Activated naive CD4-positive, alpha-beta T cell treated with Interleukin-2 at 50 U/mL for 16 hours (primary cell): ENCODE measurements around the gene ATXN2L.
"Not testable (repeated sequence)": the region's sequence is repeated elsewhere in the genome, so short reads cannot be mapped to it uniquely, and the experiment has no call there.

Experiments
- DNase-seq: peaks from one replicate; pipeline ENCODE4 v3.0.0-alpha.2; 2020

ATXN2L gene, protein sequence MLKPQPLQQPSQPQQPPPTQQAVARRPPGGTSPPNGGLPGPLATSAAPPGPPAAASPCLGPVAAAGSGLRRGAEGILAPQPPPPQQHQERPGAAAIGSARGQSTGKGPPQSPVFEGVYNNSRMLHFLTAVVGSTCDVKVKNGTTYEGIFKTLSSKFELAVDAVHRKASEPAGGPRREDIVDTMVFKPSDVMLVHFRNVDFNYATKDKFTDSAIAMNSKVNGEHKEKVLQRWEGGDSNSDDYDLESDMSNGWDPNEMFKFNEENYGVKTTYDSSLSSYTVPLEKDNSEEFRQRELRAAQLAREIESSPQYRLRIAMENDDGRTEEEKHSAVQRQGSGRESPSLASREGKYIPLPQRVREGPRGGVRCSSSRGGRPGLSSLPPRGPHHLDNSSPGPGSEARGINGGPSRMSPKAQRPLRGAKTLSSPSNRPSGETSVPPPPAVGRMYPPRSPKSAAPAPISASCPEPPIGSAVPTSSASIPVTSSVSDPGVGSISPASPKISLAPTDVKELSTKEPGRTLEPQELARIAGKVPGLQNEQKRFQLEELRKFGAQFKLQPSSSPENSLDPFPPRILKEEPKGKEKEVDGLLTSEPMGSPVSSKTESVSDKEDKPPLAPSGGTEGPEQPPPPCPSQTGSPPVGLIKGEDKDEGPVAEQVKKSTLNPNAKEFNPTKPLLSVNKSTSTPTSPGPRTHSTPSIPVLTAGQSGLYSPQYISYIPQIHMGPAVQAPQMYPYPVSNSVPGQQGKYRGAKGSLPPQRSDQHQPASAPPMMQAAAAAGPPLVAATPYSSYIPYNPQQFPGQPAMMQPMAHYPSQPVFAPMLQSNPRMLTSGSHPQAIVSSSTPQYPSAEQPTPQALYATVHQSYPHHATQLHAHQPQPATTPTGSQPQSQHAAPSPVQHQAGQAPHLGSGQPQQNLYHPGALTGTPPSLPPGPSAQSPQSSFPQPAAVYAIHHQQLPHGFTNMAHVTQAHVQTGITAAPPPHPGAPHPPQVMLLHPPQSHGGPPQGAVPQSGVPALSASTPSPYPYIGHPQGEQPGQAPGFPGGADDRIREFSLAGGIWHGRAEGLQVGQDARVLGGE

DNA sequence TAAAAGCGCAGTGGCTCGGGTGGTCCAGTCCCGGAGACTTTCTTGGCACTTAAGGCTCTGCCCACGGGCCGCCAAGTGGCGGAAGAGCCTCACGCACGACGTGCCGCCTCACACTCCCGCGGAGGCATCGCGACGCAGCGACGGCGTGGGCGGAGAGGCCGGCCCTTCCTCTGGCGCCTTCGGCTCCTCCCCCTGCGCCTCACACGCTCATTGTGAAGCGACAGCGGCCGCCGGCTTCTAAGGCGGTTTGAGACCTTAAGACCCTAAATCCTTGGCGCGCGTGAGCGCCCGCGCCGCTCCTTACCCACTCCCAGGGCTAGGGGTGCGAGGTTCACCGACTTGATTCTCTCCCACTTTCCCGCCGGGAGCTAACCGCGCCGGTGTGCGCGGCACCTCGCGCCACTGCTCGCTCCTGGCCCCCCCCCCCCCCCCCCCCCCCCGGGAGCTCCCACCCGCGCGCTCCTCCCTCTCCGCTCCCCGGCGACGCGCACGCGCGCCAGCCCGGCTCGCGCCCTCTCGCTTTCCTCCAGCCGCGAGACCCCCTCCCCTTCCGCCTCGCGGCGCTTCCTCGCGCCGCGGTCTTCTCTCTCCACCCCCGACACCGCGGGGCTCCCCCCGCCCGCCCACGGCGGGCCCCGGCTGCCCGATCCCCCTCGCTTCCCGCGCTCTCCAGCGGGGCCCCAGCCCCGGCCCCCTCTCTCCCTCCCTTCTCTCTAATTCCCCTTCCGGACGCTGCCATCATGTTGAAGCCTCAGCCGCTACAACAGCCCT is at the start of gene ATXN2L:
Gene ATXN2L, plus strand, starts transcription at position 480 of the 771 bp plus-strand sequence. Its CDS starts 261 bp downstream, at position 741.
- peak; percentile 95 for DNase-seq

- DNase-seq, result not testable (repeated sequence)
These were observed 41.1 kb upstream of the ATXN2L start for GRCh38 chr16:28781697-28782096.

DNA sequence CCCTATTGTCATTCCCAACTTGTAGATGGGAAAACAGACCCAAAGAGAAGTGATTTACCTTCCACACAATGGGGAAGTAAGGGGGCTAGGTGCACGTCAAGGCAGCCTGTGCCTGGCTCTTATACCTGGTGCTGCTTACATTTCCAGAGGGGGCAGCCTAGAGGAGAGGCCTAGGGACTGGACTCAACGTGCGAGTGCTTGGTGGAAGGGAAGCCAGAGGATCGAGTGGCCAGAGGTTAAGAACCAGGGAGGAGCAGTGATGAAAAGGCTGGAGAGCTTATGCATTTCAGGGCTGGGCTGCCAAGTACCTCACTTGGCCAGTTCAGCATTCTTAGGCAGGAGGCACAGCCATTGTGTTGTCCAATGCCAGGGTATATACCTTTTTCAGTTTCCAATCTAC is 40.4 kb upstream of the ATXN2L start:
- DNase-seq, result not testable (repeated sequence)

DNA sequence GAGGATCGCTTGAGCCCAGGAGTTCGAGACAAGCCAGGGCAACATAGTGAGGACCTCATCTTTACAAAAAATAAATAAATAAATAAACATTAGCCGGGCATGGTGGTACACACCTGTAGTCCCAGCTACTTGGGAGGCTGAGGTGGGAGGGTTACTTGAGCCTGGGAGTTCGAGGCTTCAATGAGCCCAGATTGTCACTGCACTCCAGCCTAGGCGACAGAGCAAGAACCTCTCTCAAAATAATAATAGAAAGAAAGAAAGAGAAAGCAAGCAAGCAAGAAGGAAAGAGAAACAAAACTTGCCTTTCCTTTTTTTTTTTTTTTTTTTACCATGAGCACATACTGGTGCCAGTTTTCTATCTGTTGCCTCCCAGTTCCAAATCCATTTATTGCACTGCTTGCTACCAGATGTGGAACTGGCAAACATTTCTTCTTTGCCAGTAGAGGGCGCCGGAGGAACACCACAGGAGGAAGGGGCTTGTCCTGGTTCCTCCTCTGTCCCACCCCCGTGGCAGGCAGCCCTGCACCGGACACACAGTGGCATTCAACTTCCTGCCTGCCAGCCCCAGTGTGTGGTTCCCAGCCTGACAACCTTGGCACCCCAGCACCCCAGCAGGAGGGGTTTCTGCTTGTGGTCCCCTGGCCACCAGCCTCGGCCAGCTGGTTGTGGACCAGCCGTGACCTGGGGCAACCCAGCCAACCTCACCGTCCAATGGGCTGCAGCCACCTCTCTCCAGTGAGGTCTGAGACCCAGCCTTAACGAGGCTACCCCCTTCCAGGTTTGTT is 20.4 kb upstream of the ATXN2L start:
- DNase-seq, result peak; percentile 72

DNA sequence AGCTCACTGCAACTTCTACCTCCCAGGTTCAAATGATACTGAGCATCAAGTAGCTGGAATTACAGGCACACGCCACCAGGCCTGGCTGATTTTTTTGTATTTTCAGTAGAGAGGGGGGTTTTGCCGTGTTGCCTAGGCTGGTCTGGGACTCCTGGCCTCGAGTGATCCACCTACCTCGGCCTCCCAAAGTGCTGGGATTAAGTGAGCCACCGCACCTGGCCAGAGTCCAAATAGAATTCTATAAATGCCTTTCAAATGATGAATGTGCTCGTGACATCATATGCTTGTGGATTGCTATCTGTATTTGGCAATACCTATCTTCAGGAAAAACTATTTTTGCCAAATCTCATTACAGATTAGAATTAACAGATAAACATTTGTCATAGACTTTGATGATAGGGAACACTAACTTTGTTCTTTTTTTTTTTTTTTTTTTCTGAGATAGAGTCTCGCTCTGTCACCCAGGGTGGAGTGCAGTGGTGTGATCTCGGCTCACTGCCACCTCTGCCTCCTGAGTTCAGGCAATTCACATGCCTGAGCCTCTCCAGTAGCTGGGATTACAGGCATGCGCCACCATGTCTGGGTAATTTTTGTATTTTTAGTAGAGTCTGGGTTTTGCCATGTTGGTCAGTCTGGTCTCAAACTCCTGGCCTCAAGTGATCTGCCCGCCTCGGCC is 15.2 kb upstream of the ATXN2L start:
- not testable (repeated sequence) for DNase-seq

DNA sequence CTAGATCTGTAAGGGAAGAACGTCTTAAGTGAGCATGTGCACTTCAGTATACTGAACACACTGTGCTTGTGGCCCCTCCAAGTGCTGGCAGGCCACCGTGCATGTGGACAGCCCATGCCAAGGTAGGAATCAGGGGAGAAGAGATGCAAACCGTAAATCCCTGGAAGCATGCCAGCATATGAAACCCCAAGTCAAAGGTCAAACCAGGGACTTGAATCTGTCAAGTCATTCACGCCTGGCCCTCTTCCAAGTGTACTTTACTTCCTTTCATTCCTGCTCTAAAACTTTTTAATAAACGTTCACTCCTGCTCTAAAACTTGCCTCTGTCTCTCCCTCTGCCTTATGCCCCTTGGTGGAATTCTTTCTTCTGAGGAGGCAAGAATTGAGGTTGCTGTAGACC is 2.8 kb upstream of the ATXN2L start:
- no peak for DNase-seq

DNA sequence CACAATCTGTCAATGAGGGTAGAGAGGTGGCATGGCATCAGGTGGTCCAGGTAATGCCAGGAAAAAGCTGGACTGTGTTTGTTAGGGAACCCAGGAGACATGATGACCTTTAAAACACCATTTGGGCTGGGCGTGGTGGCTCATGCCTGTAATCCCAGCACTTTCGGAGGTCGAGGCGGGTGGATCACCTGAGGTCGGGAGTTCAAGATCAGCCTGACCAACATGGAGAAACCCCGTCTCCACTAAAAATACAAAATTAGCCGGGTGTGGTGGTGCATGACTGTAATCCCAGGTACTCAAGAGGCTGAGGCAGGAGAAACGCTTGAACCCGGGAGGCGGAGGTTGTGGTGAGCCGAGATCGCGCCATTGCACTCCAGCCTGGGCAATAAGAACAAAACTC is 2.3 kb upstream of the ATXN2L start:
- DNase-seq, result not testable (repeated sequence)

GRCh38 chr16:28821874-28822519 is 802 bp upstream of the ATXN2L start:
- DNase-seq, result no peak

GRCh38 chr16:28823291-28823872 is 583 bp downstream of the ATXN2L start:
- no peak for DNase-seq

- DNase-seq, result peak; percentile 97
These were observed 1.3 kb downstream of the ATXN2L start for GRCh38 chr16:28823873-28824716.

GRCh38 chr16:28824717-28824973 is 1.8 kb downstream of the ATXN2L start:
- DNase-seq, result no peak

DNA sequence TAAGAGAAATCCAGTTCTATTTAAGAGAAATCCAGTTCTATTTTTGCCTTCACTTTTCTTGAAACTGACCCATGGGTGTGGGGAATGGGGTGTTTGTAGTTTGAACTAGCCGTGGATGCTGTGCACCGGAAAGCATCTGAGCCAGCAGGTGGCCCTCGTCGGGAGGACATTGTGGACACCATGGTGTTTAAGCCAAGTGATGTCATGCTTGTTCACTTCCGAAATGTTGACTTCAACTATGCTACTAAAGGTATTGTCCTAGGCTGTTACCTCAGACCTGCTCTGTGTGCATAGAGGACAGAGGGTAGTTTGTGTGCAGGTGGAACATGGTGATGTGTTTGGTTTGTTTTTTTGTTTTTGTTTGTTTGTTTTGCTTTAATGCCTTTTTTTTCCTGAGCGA is 3.3 kb downstream of the ATXN2L start:
- no peak for DNase-seq

DNA sequence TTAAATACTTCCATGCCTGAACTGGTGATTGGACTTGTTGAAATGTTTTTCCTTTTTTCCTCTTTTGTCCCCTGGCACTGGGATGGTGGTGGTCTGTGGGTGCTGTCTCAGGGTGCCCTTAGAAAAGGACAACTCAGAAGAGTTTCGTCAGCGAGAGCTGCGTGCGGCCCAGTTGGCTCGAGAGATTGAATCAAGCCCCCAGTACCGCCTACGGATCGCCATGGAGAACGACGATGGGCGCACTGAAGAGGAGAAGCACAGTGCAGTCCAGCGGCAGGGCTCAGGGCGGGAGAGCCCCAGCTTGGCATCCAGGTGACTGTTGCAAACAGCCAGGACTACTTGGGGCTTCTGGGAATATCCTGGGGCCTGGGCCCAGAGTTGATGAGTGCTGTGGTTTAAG is 6.9 kb downstream of the ATXN2L start:
- DNase-seq, result no peak

DNA sequence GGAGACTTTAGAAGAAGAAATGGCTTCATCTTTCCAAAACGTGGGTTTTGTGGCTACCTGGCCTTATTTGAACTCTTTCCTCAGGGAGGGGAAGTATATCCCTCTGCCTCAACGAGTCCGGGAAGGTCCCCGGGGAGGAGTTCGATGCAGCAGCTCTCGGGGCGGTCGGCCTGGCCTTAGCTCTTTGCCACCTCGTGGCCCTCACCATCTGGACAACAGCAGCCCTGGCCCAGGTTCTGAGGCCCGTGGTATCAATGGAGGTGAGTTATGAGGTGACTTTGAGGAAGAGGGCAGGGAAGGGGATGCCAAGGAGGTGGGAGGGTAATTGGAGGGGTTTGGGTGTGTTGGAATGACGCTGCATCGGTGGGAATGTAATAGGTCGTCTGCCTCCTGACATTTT is 7.7 kb downstream of the ATXN2L start:
- no peak for DNase-seq

DNA sequence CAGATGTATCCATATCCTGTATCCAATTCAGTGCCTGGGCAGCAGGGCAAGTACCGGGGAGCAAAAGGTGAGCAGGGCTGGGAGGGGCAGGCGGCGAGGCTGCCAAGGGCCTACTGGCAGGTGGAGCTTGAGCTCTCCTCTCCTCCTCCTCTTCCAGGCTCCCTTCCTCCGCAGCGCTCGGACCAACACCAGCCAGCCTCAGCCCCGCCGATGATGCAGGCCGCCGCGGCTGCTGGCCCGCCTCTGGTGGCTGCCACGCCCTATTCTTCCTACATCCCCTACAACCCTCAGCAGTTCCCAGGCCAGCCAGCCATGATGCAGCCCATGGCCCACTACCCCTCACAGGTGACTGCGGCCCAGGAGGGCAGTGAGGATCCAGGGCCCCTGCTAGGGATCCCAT is 11.6 kb downstream of the ATXN2L start:
- no peak for DNase-seq

GRCh38 chr16:28834873-28835863 is 12.4 kb downstream of the ATXN2L start:
- no peak for DNase-seq

DNA sequence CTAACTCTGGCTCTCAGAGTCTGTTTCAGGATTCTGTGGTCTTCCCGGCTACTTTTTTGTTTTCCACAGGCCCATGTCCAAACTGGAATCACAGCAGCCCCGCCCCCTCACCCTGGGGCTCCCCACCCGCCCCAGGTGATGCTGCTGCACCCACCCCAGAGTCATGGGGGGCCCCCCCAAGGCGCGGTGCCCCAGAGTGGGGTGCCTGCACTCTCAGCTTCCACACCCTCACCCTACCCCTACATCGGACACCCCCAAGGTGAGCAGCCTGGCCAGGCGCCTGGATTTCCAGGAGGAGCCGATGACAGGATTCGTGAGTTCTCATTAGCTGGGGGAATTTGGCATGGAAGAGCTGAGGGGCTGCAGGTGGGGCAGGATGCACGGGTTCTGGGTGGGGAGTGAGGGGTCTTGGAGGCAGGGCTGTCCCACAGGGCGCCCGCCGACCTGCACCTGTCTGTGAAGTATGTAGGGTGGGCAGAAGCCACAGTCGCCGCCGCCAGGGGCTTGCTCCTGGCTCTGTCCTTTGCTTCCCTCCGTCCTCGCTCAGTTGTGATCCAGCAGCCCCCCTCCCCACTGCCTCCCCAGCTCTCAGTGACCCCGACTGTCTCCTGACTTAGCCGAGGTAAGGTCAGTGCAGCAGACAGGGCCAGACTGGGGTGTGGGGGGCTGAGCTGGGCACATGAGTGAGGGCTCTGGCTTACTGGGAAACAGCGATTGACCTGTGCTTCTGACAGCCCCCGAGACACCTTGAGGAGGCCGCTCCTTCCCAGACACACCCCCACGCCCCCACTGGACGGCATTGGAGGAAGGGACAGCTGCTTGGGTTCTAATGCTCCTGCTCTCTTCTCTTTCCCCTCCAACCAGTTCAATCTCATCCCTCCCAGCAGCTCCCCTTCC is 13.3 kb downstream of the ATXN2L start:
- DNase-seq, result no peak

GRCh38 chr16:28836761-28837064 is 13.9 kb downstream of the ATXN2L start:
- no peak for DNase-seq
